Measurements from ENCODE around the gene TLK1.

TLK1 gene

GRCh38 chr2:170966648-170967396 lies 193.9 kb downstream of the TLK1 start:
- DNase-seq (ENCODE audit: low read depth in 2 of 2): no peak

- no peak for DNase-seq (ENCODE audit: low read depth in 2 of 2)
These were observed 195.1 kb downstream of the TLK1 start for GRCh38 chr2:170965446-170966225.

GRCh38 chr2:170963386-170963785 lies 197.3 kb downstream of the TLK1 start:
- DNase-seq (ENCODE audit: low read depth in 2 of 2): no peak

GRCh38 chr2:170953941-170954340 lies 206.8 kb downstream of the TLK1 start:
- DNase-seq (ENCODE audit: low read depth in 2 of 2): no peak

GRCh38 chr2:170950221-170950761 lies 210.4 kb downstream of the TLK1 start:
- DNase-seq (ENCODE audit: low read depth in 2 of 2): no peak

GRCh38 chr2:170949415-170949814 lies 211.3 kb downstream of the TLK1 start:
- no peak for DNase-seq (ENCODE audit: low read depth in 2 of 2)

- DNase-seq (ENCODE audit: low read depth in 2 of 2): no peak
These were observed 216.1 kb downstream of the TLK1 start for GRCh38 chr2:170944545-170944944.

- no peak for DNase-seq (ENCODE audit: low read depth in 2 of 2)
These were observed 217.1 kb downstream of the TLK1 start for GRCh38 chr2:170943596-170943995.

- no peak for DNase-seq (ENCODE audit: low read depth in 2 of 2)
These were observed 217.7 kb downstream of the TLK1 start for GRCh38 chr2:170943041-170943440.

- DNase-seq (ENCODE audit: low read depth in 2 of 2): no peak
These were observed 218.1 kb downstream of the TLK1 start for GRCh38 chr2:170942615-170943014.

Measured in stimulated activated CD8-positive, alpha-beta memory T cell treated with anti-CD3 and anti-CD28 coated beads, Interleukin-2, amount 100 ng/mL, for 1 hour (primary cell).